ENCODE results near the gene TMEM196. TPM values are rescaled to one million over a fixed set of nuclear protein-coding genes. Genes with fewer than 3 reads are reported as not detected.

Gene TMEM196
- total and polyA plus RNA-seq, 2 of the 4 experiments (the other 2 are of a cell fraction) = not detected

- Histone ChIP-seq H3K4me3 (ENCODE audit: insufficient read depth, low read depth, low read length) (no peak overlapping the region), H4K20me1 (ENCODE audit: insufficient read depth, low read length) (no peaks in the 10 kb centered on the region), H3K27me3 (ENCODE audit: control insufficient read depth, insufficient read depth, low read length) (no peaks in the 10 kb centered on the region), H3K56ac (ENCODE audit: extremely low read depth, insufficient read depth, low read length) (no peak overlapping the region), H3K27ac (ENCODE audit: insufficient read depth, low read length) (no peak overlapping the region), H3K9ac (ENCODE audit: low read depth, low read length) (no peak overlapping the region), H4K8ac (ENCODE audit: low read depth in 2 of 2, low read length in 2 of 2) (no peak overlapping the region), H2AK5ac (ENCODE audit: low read depth, low read length) (no peak overlapping the region), H3K36me3 (ENCODE audit: control insufficient read depth, insufficient read depth, low read length) (no peaks in the 10 kb centered on the region), H2BK20ac (ENCODE audit: low read depth, low read length) (no peak overlapping the region), H3K4me1 (ENCODE audit: control insufficient read depth, insufficient read depth, low read length) (no peaks in the 10 kb centered on the region), H2AK9ac (replicated peaks; ENCODE audit: low read depth, low read length, poor library complexity) (no peak overlapping the region), H3K9me1 (ENCODE audit: insufficient read depth, low read length) (no peaks in the 10 kb centered on the region), H4K5ac (ENCODE audit: low read depth, low read length) (no peak overlapping the region), H3K4me2 (ENCODE audit: low read depth, low read length) (no peak overlapping the region), H3K23ac (ENCODE audit: low read depth, low read length) (no peak overlapping the region), H3K9me3 (ENCODE audit: control insufficient read depth, insufficient read depth, low read length) (no peaks in the 10 kb centered on the region), H4K91ac (ENCODE audit: insufficient read depth, low read depth, low read length) (no peak overlapping the region), H3K18ac (ENCODE audit: low read depth, low read length) (no peak overlapping the region), H2BK5ac (ENCODE audit: low read depth, low read length, poor library complexity, severe bottlenecking) (no peak overlapping the region), H2BK120ac (ENCODE audit: low read depth, low read length) (no peak overlapping the region), H3K4ac (ENCODE audit: low read depth, low read length) (no peak overlapping the region), H2BK15ac (ENCODE audit: low read depth, low read length) (no peak overlapping the region), H3K14ac (replicated peaks; ENCODE audit: low read depth, low read length) (no peak overlapping the region), H3K79me1 (ENCODE audit: low read depth in 1 of 2, low read length in 2 of 2) (no peaks in the 10 kb centered on the region), H2AFZ (replicated peaks; ENCODE audit: low read length, poor library complexity) (no peak overlapping the region)
- TF ChIP-seq CHD1 (IDR thresholded peaks at IDR 0.05; ENCODE audit: low read depth, low read length) = no peak
- TF ChIP-seq SMC3 (IDR thresholded peaks at IDR 0.05; ENCODE audit: low read depth, low read length) = no peak
- no peak for TF ChIP-seq RFX5 (IDR thresholded peaks at IDR 0.05; ENCODE audit: low read depth, low read length)
- no peak for TF ChIP-seq MAZ (IDR thresholded peaks at IDR 0.05; ENCODE audit: borderline replicate concordance, low read depth, low read length)
- no peak for TF ChIP-seq MAFK (IDR thresholded peaks at IDR 0.05; ENCODE audit: low read depth, low read length)
- TF ChIP-seq CTCF (conservative IDR thresholded peaks at IDR 0.05; ENCODE audit: low read depth, low read length) = no peak
- TF ChIP-seq CEBPB (IDR thresholded peaks at IDR 0.05; ENCODE audit: low read depth, low read length) = no peak
- TF ChIP-seq ELK1 (IDR thresholded peaks at IDR 0.05; ENCODE audit: borderline replicate concordance, low read depth, low read length) = no peak
- no peak for TF ChIP-seq RCOR1 (IDR thresholded peaks at IDR 0.05; ENCODE audit: insufficient replicate concordance, low read length)
- TF ChIP-seq MXI1 (IDR thresholded peaks at IDR 0.05; ENCODE audit: borderline replicate concordance, low read depth, low read length) = no peak
- no peak for TF ChIP-seq NFE2L2 (IDR thresholded peaks at IDR 0.05; ENCODE audit: low read depth, low read length)
- TF ChIP-seq FOS (IDR thresholded peaks at IDR 0.05; ENCODE audit: low read depth, low read length) = no peak
- no peak for TF ChIP-seq USF2 (IDR thresholded peaks at IDR 0.05; ENCODE audit: low read depth, low read length)
- TF ChIP-seq RAD21 (IDR thresholded peaks at IDR 0.05; ENCODE audit: low read length) = no peak
- no peak for TF ChIP-seq POLR2A (IDR thresholded peaks at IDR 0.05; ENCODE audit: low read depth, low read length)
- TF ChIP-seq BHLHE40 (IDR thresholded peaks at IDR 0.05; ENCODE audit: low read depth, low read length) = no peak
- ChIA-PET CTCF (interaction anchor here (1.3 kb wide), 1 partner anchor 848 kb away, joined by 3 read pairs; no protein-coding TSS in a partner anchor), POLR2A (ENCODE audit: unreplicated experiment) (no interaction called here)
- intact Hi-C loops (cut with micrococcal nuclease) (loop anchor here (5.0 to 10.0 kb wide), 3 partner anchors 425 to 1758 kb away; no protein-coding TSS in a partner anchor), dilution Hi-C loops (cut with HindIII; ENCODE audit: low sequenced_read_pairs, unreplicated experiment) (loop anchor here (25.0 kb wide), 1 partner anchor 838 kb away; no protein-coding TSS in a partner anchor), in situ Hi-C loops (cut with MboI; ENCODE audit: low sequenced_read_pairs) (loop anchor here (5.0 to 25.0 kb wide), 3 partner anchors 413 to 848 kb away; no protein-coding TSS in a partner anchor)
- ATAC-seq (ENCODE audit: low read depth) (no peak), DNase-seq (no peak)
- BruUV-seq (replicated peaks) = no TSS peak
- WGBS, 2 experiments (ENCODE audit: extremely low coverage in 2 of 2, insufficient read length in 1 of 2) = 100% methylated on average over 1 of the region's 4 CpGs; no CpG with 5 or more reads in 1 of the 2 experiments
These were observed 23.8 kb downstream of the TMEM196 start for GRCh38 chr7:19749658-19750057.
